ENCODE data around the gene RTN4IP1. TPM values are rescaled to one million over a fixed set of nuclear protein-coding genes. Genes with fewer than 3 reads are reported as not detected.

Gene RTN4IP1
- total and polyA plus RNA-seq, 9 of the 15 experiments (the other 6 are each of a cell fraction or from before 2014, with no cell fraction given) = 17.9 to 46.0 (median 22.2) TPM

- no peak for TF ChIP-seq CTCFL (IDR thresholded peaks at IDR 0.05; ENCODE audit: borderline replicate concordance, insufficient read depth, low read depth, low read length, poor library complexity, severe bottlenecking)
- no peak for TF ChIP-seq ZBTB34 (CRISPR knock-in tag; IDR thresholded peaks at IDR 0.05)
- no peak for TF ChIP-seq USF1 (CRISPR knock-in tag; IDR thresholded peaks at IDR 0.05)
- no peak for TF ChIP-seq POLR2AphosphoS5 (IDR thresholded peaks at IDR 0.05; ENCODE audit: control insufficient read depth, insufficient read depth, low read depth, low read length)
- no peak for TF ChIP-seq KLF16 (IDR thresholded peaks at IDR 0.05)
- no peak for TF ChIP-seq NR2F6 (CRISPR knock-in tag; IDR thresholded peaks at IDR 0.05)
These were observed 13.2 kb upstream of the RTN4IP1 start (continued) for GRCh38 chr6:106642476-106642875.

- ChIA-PET POLR2A (no interaction called here), CTCF (ENCODE audit: low intra/inter-chr PET ratio) (no interaction called here)
- in situ Hi-C loops (cut with MboI) = no loop called here
- H3K4me3 ChIP-seq = no peak overlapping the region
- peaks cover 3% of the 10 kb centered on the region for H3K9me1 ChIP-seq (ENCODE audit: control insufficient read depth, insufficient read depth, low read length)
- intact Hi-C loops (cut with micrococcal nuclease) = no loop called here
- 68% methylated on average over 4 of the region's 4 CpGs for WGBS (ENCODE audit: insufficient coverage, low coverage, missing lambda C conversion rate)
- no peak for DNase-seq (ENCODE audit: extremely low read depth in 1 of 4, low spot score in 3 of 4)
- H3K9me3 ChIP-seq (replicated peaks; ENCODE audit: control insufficient read depth, insufficient read depth, low read depth, low read length) = no peaks in the 10 kb centered on the region
- H2AFZ ChIP-seq (ENCODE audit: low read depth, low read length) = no peak overlapping the region
- H3K9ac ChIP-seq (ENCODE audit: insufficient read depth in 1 of 2, low read depth in 2 of 2, low read length in 2 of 2) = no peak overlapping the region
- H3K79me2 ChIP-seq (ENCODE audit: control insufficient read depth, insufficient read depth, low read length) = peaks cover 43% of the 10 kb centered on the region
- peaks cover 3 to 9% of the 10 kb centered on the region in 2 experiments; a peak in 4 of 5 replicates for H3K4me1 ChIP-seq (replicated peaks in 1 of 2; ENCODE audit: control insufficient read depth in 2 of 2, insufficient read depth in 2 of 2, low read length in 2 of 2)
- no peak for FAIRE-seq
- peaks cover 54% of the 10 kb centered on the region for H3K36me3 ChIP-seq (ENCODE audit: control insufficient read depth, insufficient read depth, low read length)
- H3K27me3 ChIP-seq (ENCODE audit: control insufficient read depth in 2 of 2, insufficient read depth in 2 of 2, low read length in 2 of 2) = no peaks in the 10 kb centered on the region
- H4K20me1 ChIP-seq (replicated peaks; ENCODE audit: control insufficient read depth, insufficient read depth, low read length) = peaks cover 5% of the 10 kb centered on the region; the same call in 1 of the 2 replicates
- ATAC-seq = no peak
- no peak overlapping the region for H3K4me2 ChIP-seq (ENCODE audit: insufficient read depth, low read length)
- BruUV-seq (replicated peaks) = no TSS peak
- H3K27ac ChIP-seq (ENCODE audit: extremely low read depth, low read depth, low read length) = no peak overlapping the region
- TF ChIP-seq TFAM (CRISPR knock-in tag; conservative IDR thresholded peaks at IDR 0.05) (no peak), HNRNPUL1 (IDR thresholded peaks at IDR 0.05; ENCODE audit: low read length) (no peak), CREB5 (CRISPR knock-in tag; IDR thresholded peaks at IDR 0.05) (no peak), MEF2D (tag; conservative IDR thresholded peaks at IDR 0.05; ENCODE audit: low read depth) (no peak), BACH1 (tag; IDR thresholded peaks at IDR 0.05) (no peak), NEUROD1 (IDR thresholded peaks at IDR 0.05; ENCODE audit: borderline replicate concordance, low read depth, low read length, partially characterized antibody) (no peak), FOSL1 (tag; conservative IDR thresholded peaks at IDR 0.05) (no peak), SMAD1 (IDR thresholded peaks at IDR 0.05; ENCODE audit: low read depth, low read length, partially characterized antibody) (no peak), ZNF766 (CRISPR knock-in tag; conservative IDR thresholded peaks at IDR 0.05) (no peak)
These were observed 10.5 kb upstream of the RTN4IP1 start for GRCh38 chr6:106639812-106640211.

All from K562 (cell line).